B cell (primary cell): Measurements from ENCODE around the gene PAEP. TPM values are rescaled to one million over a fixed set of nuclear protein-coding genes. Genes with fewer than 3 reads are reported as not detected.

Experiments used
- ATAC-seq: fragments of 200-7000 bp; cut with Tn5 transposase; one replicate; pipeline ENCODE4 v1.10.0; 2021; ENCODE audit warnings: low read depth, mild to moderate bottlenecking, moderate number of reproducible peaks, moderate library complexity
- CTCF ChIA-PET: fragments of 350-600 bp; sonication (Branson Sonifier 250); formaldehyde crosslinking; loops from one replicate; lab custom pipeline; 2021; ENCODE audit warnings: antibody characterized with exemption, inconsistent platforms; lab: Charles Lee
- POLR2A ChIA-PET: fragments of 350-600 bp; sonication (Branson Sonifier 250); formaldehyde crosslinking; loops from one replicate; lab custom pipeline; 2021; ENCODE audit warnings: antibody characterized with exemption; lab: Charles Lee
- DNase-seq: peaks from one replicate; pipeline ENCODE4 v3.0.0; 2013
- H2AFZ ChIP-seq: 2 replicates; pipeline ENCODE4 v1.6.1; 2012; ENCODE audit warnings: mild to moderate bottlenecking, low read depth, low read length; ENCODE audit not compliant: insufficient read depth, poor library complexity, severe bottlenecking
- H3K27ac ChIP-seq, 2 donors: 1 replicate in 1 of 2; 2 replicates in 1 of 2; pipeline ENCODE4 v1.5.1; 2012 to 2013; ENCODE audit warnings: low read length in 2 of 2, mild to moderate bottlenecking in 2 of 2, moderate library complexity in 1 of 2
- H3K27me3 ChIP-seq, 4 experiments: fragments of 200-600 bp in 1 of 4; sonication (generic) in 1 of 4; replicated peaks in 1 of 4; 1 replicate in 2 of 4; 2 replicates in 2 of 4; pipeline versions ENCODE4 v1.6.1 to v1.7.0; 2013 to 2016; ENCODE audit warnings: low read length in 3 of 4, mild to moderate bottlenecking in 2 of 4, mixed read lengths in 1 of 4, moderate library complexity in 1 of 4; ENCODE audit not compliant: insufficient read depth in 4 of 4, control insufficient read depth in 3 of 4; ENCODE audit errors: control extremely low read depth in 1 of 4
- H3K36me3 ChIP-seq, 2 experiments: replicated peaks in 1 of 2; 1 replicate in 1 of 2; 2 replicates in 1 of 2; pipeline versions ENCODE4 v1.6.1 to v1.7.1; 2013; ENCODE audit warnings: low read length in 1 of 2; ENCODE audit not compliant: insufficient read depth in 2 of 2, control insufficient read depth in 1 of 2; ENCODE audit errors: control extremely low read depth in 1 of 2, extremely low read depth in 1 of 2
- H3K4me1 ChIP-seq, 2 donors: fragments of 200-600 bp in 1 of 2; sonication (generic) in 1 of 2; 1 replicate in 1 of 2; 2 replicates in 1 of 2; pipeline versions ENCODE4 v1.5.1 to v1.6.1; 2013 to 2017; ENCODE audit warnings: low read length in 2 of 2; ENCODE audit not compliant: control insufficient read depth in 2 of 2, insufficient read depth in 2 of 2
- H3K4me2 ChIP-seq: replicated peaks from 2 replicates; pipeline ENCODE3; 2012; ENCODE audit warnings: mild to moderate bottlenecking, low read depth, low read length; ENCODE audit not compliant: poor library complexity, severe bottlenecking
- H3K4me3 ChIP-seq, 5 experiments: fragments of 200-600 bp in 1 of 5; sonication (generic) in 1 of 5; 1 replicate in 3 of 5; 2 replicates in 2 of 5; pipeline versions ENCODE4 v1.5.1 to v1.7.0; 2011 to 2016; ENCODE audit warnings: low read length in 4 of 5, mild to moderate bottlenecking in 4 of 5, low read depth in 2 of 5, control low read depth in 1 of 5, moderate library complexity in 1 of 5; ENCODE audit not compliant: insufficient read depth in 1 of 5; ENCODE audit errors: control extremely low read depth in 1 of 5, extremely low read depth in 1 of 5
- H3K79me2 ChIP-seq: fragments of 200-600 bp; sonication (generic); one replicate; pipeline ENCODE4 v1.6.0; 2016; ENCODE audit warnings: low read length; ENCODE audit not compliant: control insufficient read depth, insufficient read depth
- H3K9ac ChIP-seq: fragments of 200-600 bp; sonication (generic); 2 replicates; pipeline ENCODE4 v1.6.1; 2017; ENCODE audit warnings: mild to moderate bottlenecking, low read length, moderate library complexity
- H3K9me3 ChIP-seq, 3 donors: one replicate each; pipeline versions ENCODE4 v1.6.1 to v1.7.1; 2013; ENCODE audit warnings: low read length in 2 of 3; ENCODE audit not compliant: control insufficient read depth in 2 of 3, insufficient read depth in 1 of 3; ENCODE audit errors: control extremely low read depth in 1 of 3
- H4K20me1 ChIP-seq: 2 replicates; pipeline ENCODE4 v1.6.0; 2012; ENCODE audit warnings: mild to moderate bottlenecking, low read length; ENCODE audit not compliant: insufficient read depth, control insufficient read depth, poor library complexity, severe bottlenecking
- H3K27ac Mint-ChIP-seq: one replicate; pipeline ENCODE4 v1.8.0; 2021; ENCODE audit warnings: mixed read lengths
- H3K27me3 Mint-ChIP-seq: one replicate; pipeline ENCODE4 v1.8.0; 2021; ENCODE audit warnings: mixed read lengths
- H3K4me1 Mint-ChIP-seq: one replicate; pipeline ENCODE4 v1.8.0; 2021; ENCODE audit warnings: mixed read lengths
- H3K4me3 Mint-ChIP-seq: one replicate; pipeline ENCODE4 v1.8.0; 2021; ENCODE audit warnings: mixed read lengths
- H3K9me3 Mint-ChIP-seq: one replicate; pipeline ENCODE4 v1.8.0; 2022; ENCODE audit warnings: mixed read lengths; ENCODE audit not compliant: insufficient read depth
- EZH2 ChIP-seq: IDR thresholded peaks from 2 replicates; pipeline ENCODE4 v1.6.1; 2012; ENCODE audit warnings: borderline replicate concordance, low read depth, mild to moderate bottlenecking, moderate library complexity, low read length; ENCODE audit not compliant: insufficient read depth, poor library complexity, severe bottlenecking
- WGBS: methylation state at CpG from one replicate; pipeline ENCODE4 v1.1.5; 2013; ENCODE audit warnings: missing lambda C conversion rate; ENCODE audit not compliant: insufficient coverage; 5-methylcytosine and 5-hydroxymethylcytosine counted together
- intact Hi-C: fragments of 100-400 bp; cut with micrococcal nuclease; formaldehyde crosslinking; loops from one replicate; pipeline ENCODE4 v1.10.0; 2022
- polyA plus RNA-seq: library from polyadenylated mRNA; depleted of rRNA; stranded (reverse); fragments of >200 nt; gene quantifications from 2 replicates; pipeline ENCODE4 v1.2.3, GENCODE V29; 2012
- total RNA-seq, 2 donors: library from RNA; stranded (reverse); fragments of 120-200 nt in 1 of 2; gene quantifications; 1 replicate in 1 of 2; 2 replicates in 1 of 2; pipeline versions ENCODE4 v1.2.3 to v1.2.4, GENCODE V29; 2013 to 2022
- TF ChIP-seq, protein P1 (sequence below): fragments of 200-600 bp; IDR thresholded peaks from one replicate; pipeline ENCODE4 v1.8.0; 2022; ENCODE audit warnings: antibody characterized with exemption, mild to moderate bottlenecking

PAEP gene
- total and polyA plus RNA-seq, 2 donors (not counting 1 experiment from before 2014, with no cell fraction given): not detected

DNA sequence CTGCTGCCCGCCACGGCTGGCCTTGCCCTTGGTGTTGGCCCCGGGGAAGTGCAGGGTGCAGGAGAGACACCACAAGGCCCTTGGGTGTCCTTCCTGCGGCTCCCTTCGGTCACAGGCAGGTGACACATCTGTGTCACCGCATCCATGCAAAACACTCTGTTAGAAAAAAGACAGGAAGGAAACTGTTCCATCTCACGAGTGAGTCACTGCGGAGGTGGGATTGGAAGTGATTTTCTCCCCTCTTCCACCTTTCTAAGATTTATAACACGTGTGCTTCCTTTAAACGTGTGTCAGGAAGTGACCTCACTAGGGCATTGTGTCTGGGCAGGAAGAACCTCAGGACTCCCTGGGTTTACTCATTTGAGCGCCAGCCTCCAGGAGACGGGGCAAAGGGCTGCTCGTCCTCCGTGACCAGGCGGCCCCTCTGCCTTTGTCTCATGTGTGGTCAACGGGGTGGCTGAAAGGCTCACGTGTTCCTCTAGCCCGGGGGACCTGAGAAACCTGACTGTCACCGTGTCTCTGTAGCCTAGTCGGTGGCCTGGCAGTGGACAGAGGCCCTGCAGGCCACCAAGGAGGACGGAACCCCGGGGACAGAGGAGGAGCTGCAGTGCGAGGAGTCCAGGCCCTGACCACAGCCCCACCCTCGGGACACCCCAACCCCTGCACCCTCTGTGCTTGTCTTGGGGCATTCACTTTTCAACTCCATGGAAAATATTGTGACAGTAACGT is 45.3 kb upstream of the PAEP start:
- no peak overlapping the region for H3K4me2 ChIP-seq
- intact Hi-C loops: no loop called here

DNA sequence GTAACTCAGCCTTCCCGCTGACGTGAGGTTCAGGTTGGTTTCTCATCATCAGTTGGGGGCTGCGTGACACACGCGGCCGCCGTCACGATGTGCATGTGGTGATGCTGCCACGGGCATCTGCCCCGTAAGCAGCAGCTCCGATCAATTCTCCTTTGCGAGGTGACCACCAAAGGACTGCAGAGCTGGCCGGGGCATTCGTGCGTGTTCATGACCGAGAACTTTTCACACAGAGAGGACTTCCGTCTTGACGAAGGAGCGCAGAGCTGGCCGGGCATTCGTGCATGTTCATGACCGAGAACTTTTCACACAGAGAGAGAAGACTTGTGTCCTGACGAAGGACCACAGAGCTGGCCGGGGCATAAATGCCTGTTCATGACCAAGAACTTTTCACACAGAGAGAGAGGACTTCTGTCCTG is 44.1 kb upstream of the PAEP start:
- 96% methylated on average over 24 of the region's 24 CpGs for WGBS
- CTCF ChIA-PET: no interaction called here

More for the DNA sequence above, 45.3 kb upstream of the PAEP start:
- ChIA-PET CTCF (no interaction called here), POLR2A (no interaction called here)
- no peak overlapping the region for H3K9ac ChIP-seq
- Mint-ChIP-seq H3K9me3 (no peaks in the 10 kb centered on the region), H3K27ac (no peak overlapping the region), H3K4me1 (no peaks in the 10 kb centered on the region), H3K4me3 (no peak overlapping the region), H3K27me3 (peaks cover 8% of the 10 kb centered on the region)
- no peak for TF ChIP-seq EZH2
- TF ChIP-seq, protein P1, sequence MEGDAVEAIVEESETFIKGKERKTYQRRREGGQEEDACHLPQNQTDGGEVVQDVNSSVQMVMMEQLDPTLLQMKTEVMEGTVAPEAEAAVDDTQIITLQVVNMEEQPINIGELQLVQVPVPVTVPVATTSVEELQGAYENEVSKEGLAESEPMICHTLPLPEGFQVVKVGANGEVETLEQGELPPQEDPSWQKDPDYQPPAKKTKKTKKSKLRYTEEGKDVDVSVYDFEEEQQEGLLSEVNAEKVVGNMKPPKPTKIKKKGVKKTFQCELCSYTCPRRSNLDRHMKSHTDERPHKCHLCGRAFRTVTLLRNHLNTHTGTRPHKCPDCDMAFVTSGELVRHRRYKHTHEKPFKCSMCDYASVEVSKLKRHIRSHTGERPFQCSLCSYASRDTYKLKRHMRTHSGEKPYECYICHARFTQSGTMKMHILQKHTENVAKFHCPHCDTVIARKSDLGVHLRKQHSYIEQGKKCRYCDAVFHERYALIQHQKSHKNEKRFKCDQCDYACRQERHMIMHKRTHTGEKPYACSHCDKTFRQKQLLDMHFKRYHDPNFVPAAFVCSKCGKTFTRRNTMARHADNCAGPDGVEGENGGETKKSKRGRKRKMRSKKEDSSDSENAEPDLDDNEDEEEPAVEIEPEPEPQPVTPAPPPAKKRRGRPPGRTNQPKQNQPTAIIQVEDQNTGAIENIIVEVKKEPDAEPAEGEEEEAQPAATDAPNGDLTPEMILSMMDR: no peak
- WGBS: 59% methylated on average over 23 of the region's 25 CpGs
- no peaks in the 10 kb centered on the region for H3K36me3 ChIP-seq
- no peaks in the 10 kb centered on the region for H3K27me3 ChIP-seq
- no peak overlapping the region for H3K4me3 ChIP-seq
- ATAC-seq (no peak), DNase-seq (no peak)
- H3K27ac ChIP-seq: no peak overlapping the region
- H3K79me2 ChIP-seq: no peaks in the 10 kb centered on the region
- H2AFZ ChIP-seq: no peak overlapping the region
- H3K9me3 ChIP-seq: no peaks in the 10 kb centered on the region
- H3K4me1 ChIP-seq: no peaks in the 10 kb centered on the region
- no peaks in the 10 kb centered on the region for H4K20me1 ChIP-seq

More for the DNA sequence above, 44.1 kb upstream of the PAEP start:
- DNase-seq: no peak
- intact Hi-C loops: no loop called here
- Histone ChIP-seq H3K4me2 (no peak overlapping the region), H3K27me3 (no peaks in the 10 kb centered on the region), H2AFZ (no peak overlapping the region), H3K9ac (no peak overlapping the region), H4K20me1 (no peaks in the 10 kb centered on the region), H3K4me3 (no peak overlapping the region), H3K27ac (no peak overlapping the region), H3K79me2 (no peaks in the 10 kb centered on the region), H3K36me3 (no peaks in the 10 kb centered on the region), H3K4me1 (no peaks in the 10 kb centered on the region), H3K9me3 (no peaks in the 10 kb centered on the region)
- no peaks in the 10 kb centered on the region for H3K9me3 Mint-ChIP-seq
- H3K27ac Mint-ChIP-seq: no peak overlapping the region
- H3K4me3 Mint-ChIP-seq: no peak overlapping the region
- POLR2A ChIA-PET: no interaction called here
- no peak for ATAC-seq
- H3K4me1 Mint-ChIP-seq: no peaks in the 10 kb centered on the region
- peaks cover 8% of the 10 kb centered on the region for H3K27me3 Mint-ChIP-seq
- no peak for TF ChIP-seq EZH2
- TF ChIP-seq, protein P1: no peak
